8988T (cell line): Measurements from ENCODE around the gene SLC12A8.
"Not testable (repeated sequence)": the region's sequence is repeated elsewhere in the genome, so short reads cannot be mapped to it uniquely, and the experiment has no call there.

Experiments
- DNase-seq: peaks from one replicate; pipeline ENCODE4 v3.0.0; 2011

The SLC12A8 gene

GRCh38 chr3:125110016-125110875 is 102.3 kb downstream of the SLC12A8 start:
- DNase-seq, result no peak

GRCh38 chr3:125109536-125109925 is 103.0 kb downstream of the SLC12A8 start:
- DNase-seq, result no peak

- DNase-seq, result no peak
Observed at GRCh38 chr3:125108833-125109535, 103.6 kb downstream of the SLC12A8 start.

GRCh38 chr3:125107861-125108567 is 104.5 kb downstream of the SLC12A8 start:
- DNase-seq, result no peak

GRCh38 chr3:125107363-125107762 is 105.2 kb downstream of the SLC12A8 start:
- no peak for DNase-seq

- no peak for DNase-seq
Observed at GRCh38 chr3:125105116-125105515, 107.4 kb downstream of the SLC12A8 start.

- no peak for DNase-seq
Observed at GRCh38 chr3:125104639-125105038, 107.9 kb downstream of the SLC12A8 start.

GRCh38 chr3:125103406-125103805 is 109.1 kb downstream of the SLC12A8 start:
- DNase-seq, result no peak

- no peak for DNase-seq
Observed at GRCh38 chr3:125102470-125102869, 110.1 kb downstream of the SLC12A8 start.

- no peak for DNase-seq
Observed at GRCh38 chr3:125098611-125099291, 113.8 kb downstream of the SLC12A8 start.

- DNase-seq, result no peak
Observed at GRCh38 chr3:125090649-125091048, 121.9 kb downstream of the SLC12A8 start.

GRCh38 chr3:125087768-125088391 is 124.7 kb downstream of the SLC12A8 start:
- DNase-seq, result no peak

GRCh38 chr3:125085166-125085565 is 127.4 kb downstream of the SLC12A8 start:
- DNase-seq, result no peak

- DNase-seq, result no peak
Observed at GRCh38 chr3:125083776-125084175, 128.8 kb downstream of the SLC12A8 start.

GRCh38 chr3:125082339-125082738 is 130.2 kb downstream of the SLC12A8 start:
- DNase-seq, result not testable (repeated sequence)

- no peak for DNase-seq
Observed at GRCh38 chr3:125080077-125080476, 132.5 kb downstream of the SLC12A8 start.

- no peak for DNase-seq
Observed at GRCh38 chr3:125079675-125080045, 132.9 kb downstream of the SLC12A8 start.

- DNase-seq, result no peak
Observed at GRCh38 chr3:125078951-125079674, 133.4 kb downstream of the SLC12A8 start.

- no peak for DNase-seq
Observed at GRCh38 chr3:125077864-125078263, 134.7 kb downstream of the SLC12A8 start.

- DNase-seq, result no peak
Observed at GRCh38 chr3:125076464-125076863, 136.1 kb downstream of the SLC12A8 start.

GRCh38 chr3:125075738-125076137 is 136.8 kb downstream of the SLC12A8 start:
- no peak for DNase-seq

- DNase-seq, result no peak
Observed at GRCh38 chr3:125073390-125073905, 139.1 kb downstream of the SLC12A8 start.
